K562 (cell line): ENCODE measurements around the gene ACER3. TPM values are rescaled to one million over a fixed set of nuclear protein-coding genes. Genes with fewer than 3 reads are reported as not detected.

Source experiments
- ATF7 ChIP-seq: fragments of 450-650 bp; IDR thresholded peaks from 2 replicates; pipeline ENCODE4 v1.7.1; 2014; ENCODE audit warnings: mild to moderate bottlenecking, moderate library complexity
- CTBP1 ChIP-seq: fragments of 450-650 bp; IDR thresholded peaks from 2 replicates; pipeline ENCODE4 v1.6.1; 2016; ENCODE audit warnings: borderline replicate concordance
- ELF4 ChIP-seq: fragments of 450-650 bp; formaldehyde crosslinking; IDR thresholded peaks from 2 replicates; pipeline ENCODE4 v1.4.0; 2022; ENCODE audit warnings: missing genetic modification characterization
- KLF6 ChIP-seq: fragments of 250-450 bp; sonication (Bioruptor Pico); IDR thresholded peaks from 2 replicates; pipeline ENCODE4 v1.4.0; 2020; ENCODE audit warnings: mild to moderate bottlenecking, moderate library complexity, borderline replicate concordance
- POLR2G ChIP-seq: fragments of 200-400 bp; formaldehyde crosslinking; IDR thresholded peaks from 2 replicates; pipeline ENCODE4 v1.6.1; 2017; ENCODE audit warnings: low read depth, mild to moderate bottlenecking, antibody characterized with exemption, low read length, moderate library complexity
- RAD21 ChIP-seq, 2 experiments: fragments of 250-450 bp in 1 of 2; fragments of 450-650 bp in 1 of 2; sonication (Bioruptor Pico) in 1 of 2; formaldehyde crosslinking in 1 of 2; IDR thresholded peaks in 1 of 2; conservative IDR thresholded peaks in 1 of 2; 2 replicates each; pipeline versions ENCODE4 v1.4.0 to v1.8.0; 2020 to 2022; ENCODE audit warnings: mild to moderate bottlenecking in 2 of 2, moderate library complexity in 1 of 2
- SIX5 ChIP-seq, 2 experiments: IDR thresholded peaks; 2 replicates each; pipeline ENCODE4 v1.6.1; 2011; ENCODE audit warnings: low read length in 2 of 2, borderline replicate concordance in 1 of 2, low read depth in 1 of 2, mild to moderate bottlenecking in 1 of 2, moderate library complexity in 1 of 2; ENCODE audit not compliant: insufficient read depth in 1 of 2
- SRSF3 ChIP-seq: fragments of 200-400 bp; formaldehyde crosslinking; IDR thresholded peaks from 2 replicates; pipeline ENCODE4 v1.6.1; 2016; ENCODE audit warnings: mild to moderate bottlenecking, low read length, moderate library complexity; ENCODE audit not compliant: insufficient read depth
- ZNF431 ChIP-seq: sonication (generic); formaldehyde crosslinking; IDR thresholded peaks from 2 replicates; pipeline ENCODE4 v1.8.0; 2022; ENCODE audit warnings: mild to moderate bottlenecking, missing genetic modification reagents
- polyA plus RNA-seq, 8 experiments: library from polyadenylated mRNA; depleted of rRNA in 4 of 8; stranded (reverse) in 5 of 8; unstranded in 3 of 8; fragments of >200 nt; fragmentation: Nextera tagmentation in 2 of 8; fragmentation: Illumina TruSeq in 1 of 8; extraction: Ambion mirVana in 2 of 8; extraction: Trizol in 1 of 8; gene quantifications; 2 replicates each; pipeline versions ENCODE4 v1.2.1 to v1.2.3, GENCODE V29; 2011 to 2014; ENCODE audit warnings: inconsistent platforms in 1 of 8, missing spikeins in 1 of 8
- total RNA-seq, 7 experiments: library from RNA; depleted of rRNA in 6 of 7; stranded (reverse); fragments of >200 nt in 6 of 7; fragmentation: Illumina TruSeq in 2 of 7; extraction: Trizol in 2 of 7; gene quantifications; 2 replicates each; pipeline versions ENCODE4 v1.2.1 to v1.2.3, GENCODE V29; 2011 to 2021; ENCODE audit warnings: low replicate concordance in 1 of 7
- TF ChIP-seq, protein P1 (sequence below), 3 experiments: IDR thresholded peaks in 2 of 3; conservative IDR thresholded peaks in 1 of 3; 2 replicates each; pipeline ENCODE4 v1.5.1; 2011 to 2012; ENCODE audit warnings: low read length in 3 of 3, mild to moderate bottlenecking in 3 of 3, control low read depth in 2 of 3, improper control_type of control experiment in 1 of 3, inconsistent platforms in 1 of 3, low read depth in 1 of 3, mixed read lengths in 1 of 3, moderate library complexity in 1 of 3; ENCODE audit not compliant: insufficient read depth in 2 of 3
- TF ChIP-seq, protein P2 (sequence below): fragments of 250-450 bp; sonication (Bioruptor Pico); IDR thresholded peaks from 2 replicates; pipeline ENCODE4 v1.8.0; 2022; ENCODE audit warnings: inconsistent platforms
- TF ChIP-seq, protein P3 (sequence below), 2 experiments: fragments of 450-650 bp; formaldehyde crosslinking in 1 of 2; IDR thresholded peaks; 2 replicates each; pipeline versions ENCODE4 v1.4.0 to v1.6.1; 2014 to 2020; ENCODE audit warnings: mild to moderate bottlenecking in 2 of 2, borderline replicate concordance in 1 of 2, low read depth in 1 of 2

The ACER3 gene
- total and polyA plus RNA-seq, 9 of the 15 experiments (the other 6 are each of a cell fraction or from before 2014, with no cell fraction given): 2.0 to 23.8 (median 9.5) TPM

DNA sequence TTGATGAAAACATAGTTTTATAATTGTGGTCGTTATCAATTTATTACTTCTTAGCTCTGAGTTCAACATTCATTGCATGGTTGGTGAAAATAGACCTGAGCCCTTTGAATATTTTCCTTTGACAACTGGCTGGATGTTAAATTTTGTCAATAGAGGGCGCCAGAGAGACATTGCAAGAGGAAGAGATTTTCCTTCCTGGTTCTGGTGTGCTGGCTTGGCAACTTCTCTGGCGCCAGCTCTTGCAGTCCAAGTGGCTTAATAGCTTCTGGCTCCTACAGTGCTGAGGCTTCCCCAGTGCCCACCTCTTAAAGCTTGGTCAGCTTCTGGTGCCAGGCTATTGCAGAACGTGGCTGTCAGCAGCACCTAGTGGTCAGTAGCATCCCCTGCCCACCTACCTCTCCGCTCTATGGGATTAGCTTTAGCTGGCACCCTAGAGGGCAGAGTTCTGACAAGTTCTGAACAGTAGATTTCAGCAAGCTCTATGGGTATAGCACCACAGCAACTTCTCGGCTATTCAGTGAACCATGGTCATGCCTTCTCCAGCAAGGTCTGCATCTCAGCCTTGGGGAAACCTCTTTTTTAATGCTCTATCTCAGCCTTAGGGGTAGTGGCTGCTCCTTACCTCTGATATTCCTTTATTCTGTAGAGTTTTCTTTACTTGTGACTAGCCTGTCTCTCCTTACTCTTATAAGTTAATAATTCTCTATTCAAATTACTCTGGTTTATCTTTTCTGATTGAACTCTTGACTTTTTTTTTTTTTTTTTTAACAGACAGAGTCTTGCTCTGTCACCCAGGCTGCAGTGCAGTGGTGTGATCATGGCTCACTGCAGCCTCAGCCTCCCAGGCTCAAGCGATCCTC, 59.4 kb downstream of the ACER3 start (continued):
- TF ChIP-seq SIX5 (IDR thresholded peaks at IDR 0.05; ENCODE audit: borderline replicate concordance in 1 of 2, insufficient read depth in 1 of 2, low read depth in 1 of 2, low read length in 2 of 2) (no peak), RAD21 (CRISPR knock-in tag; conservative IDR thresholded peaks at IDR 0.05 in 1 of 2, IDR thresholded peaks at IDR 0.05 in 1 of 2) (peak; percentile 73 to 76), ATF7 (peak; percentile 46; the same call in 1 of the 2 replicates), KLF6 (CRISPR knock-in tag) (no peak), POLR2G (no peak), ZNF431 (CRISPR knock-in tag) (no peak), ELF4 (CRISPR knock-in tag) (no peak), SRSF3 (no peak), CTBP1 (0 out of 2 replicates have a peak, but pooled peaks have one; percentile 13)
- TF ChIP-seq, protein P1, sequence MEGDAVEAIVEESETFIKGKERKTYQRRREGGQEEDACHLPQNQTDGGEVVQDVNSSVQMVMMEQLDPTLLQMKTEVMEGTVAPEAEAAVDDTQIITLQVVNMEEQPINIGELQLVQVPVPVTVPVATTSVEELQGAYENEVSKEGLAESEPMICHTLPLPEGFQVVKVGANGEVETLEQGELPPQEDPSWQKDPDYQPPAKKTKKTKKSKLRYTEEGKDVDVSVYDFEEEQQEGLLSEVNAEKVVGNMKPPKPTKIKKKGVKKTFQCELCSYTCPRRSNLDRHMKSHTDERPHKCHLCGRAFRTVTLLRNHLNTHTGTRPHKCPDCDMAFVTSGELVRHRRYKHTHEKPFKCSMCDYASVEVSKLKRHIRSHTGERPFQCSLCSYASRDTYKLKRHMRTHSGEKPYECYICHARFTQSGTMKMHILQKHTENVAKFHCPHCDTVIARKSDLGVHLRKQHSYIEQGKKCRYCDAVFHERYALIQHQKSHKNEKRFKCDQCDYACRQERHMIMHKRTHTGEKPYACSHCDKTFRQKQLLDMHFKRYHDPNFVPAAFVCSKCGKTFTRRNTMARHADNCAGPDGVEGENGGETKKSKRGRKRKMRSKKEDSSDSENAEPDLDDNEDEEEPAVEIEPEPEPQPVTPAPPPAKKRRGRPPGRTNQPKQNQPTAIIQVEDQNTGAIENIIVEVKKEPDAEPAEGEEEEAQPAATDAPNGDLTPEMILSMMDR (IDR thresholded peaks at IDR 0.05 in 2 of 3, conservative IDR thresholded peaks at IDR 0.05 in 1 of 3; ENCODE audit: insufficient read depth in 2 of 3, low read depth in 1 of 3, low read length in 3 of 3): peak; percentile 90 to 94 (median 93)
- TF ChIP-seq, protein P2, sequence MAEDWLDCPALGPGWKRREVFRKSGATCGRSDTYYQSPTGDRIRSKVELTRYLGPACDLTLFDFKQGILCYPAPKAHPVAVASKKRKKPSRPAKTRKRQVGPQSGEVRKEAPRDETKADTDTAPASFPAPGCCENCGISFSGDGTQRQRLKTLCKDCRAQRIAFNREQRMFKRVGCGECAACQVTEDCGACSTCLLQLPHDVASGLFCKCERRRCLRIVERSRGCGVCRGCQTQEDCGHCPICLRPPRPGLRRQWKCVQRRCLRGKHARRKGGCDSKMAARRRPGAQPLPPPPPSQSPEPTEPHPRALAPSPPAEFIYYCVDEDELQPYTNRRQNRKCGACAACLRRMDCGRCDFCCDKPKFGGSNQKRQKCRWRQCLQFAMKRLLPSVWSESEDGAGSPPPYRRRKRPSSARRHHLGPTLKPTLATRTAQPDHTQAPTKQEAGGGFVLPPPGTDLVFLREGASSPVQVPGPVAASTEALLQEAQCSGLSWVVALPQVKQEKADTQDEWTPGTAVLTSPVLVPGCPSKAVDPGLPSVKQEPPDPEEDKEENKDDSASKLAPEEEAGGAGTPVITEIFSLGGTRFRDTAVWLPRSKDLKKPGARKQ (CRISPR knock-in tag): no peak
- TF ChIP-seq, protein P3, sequence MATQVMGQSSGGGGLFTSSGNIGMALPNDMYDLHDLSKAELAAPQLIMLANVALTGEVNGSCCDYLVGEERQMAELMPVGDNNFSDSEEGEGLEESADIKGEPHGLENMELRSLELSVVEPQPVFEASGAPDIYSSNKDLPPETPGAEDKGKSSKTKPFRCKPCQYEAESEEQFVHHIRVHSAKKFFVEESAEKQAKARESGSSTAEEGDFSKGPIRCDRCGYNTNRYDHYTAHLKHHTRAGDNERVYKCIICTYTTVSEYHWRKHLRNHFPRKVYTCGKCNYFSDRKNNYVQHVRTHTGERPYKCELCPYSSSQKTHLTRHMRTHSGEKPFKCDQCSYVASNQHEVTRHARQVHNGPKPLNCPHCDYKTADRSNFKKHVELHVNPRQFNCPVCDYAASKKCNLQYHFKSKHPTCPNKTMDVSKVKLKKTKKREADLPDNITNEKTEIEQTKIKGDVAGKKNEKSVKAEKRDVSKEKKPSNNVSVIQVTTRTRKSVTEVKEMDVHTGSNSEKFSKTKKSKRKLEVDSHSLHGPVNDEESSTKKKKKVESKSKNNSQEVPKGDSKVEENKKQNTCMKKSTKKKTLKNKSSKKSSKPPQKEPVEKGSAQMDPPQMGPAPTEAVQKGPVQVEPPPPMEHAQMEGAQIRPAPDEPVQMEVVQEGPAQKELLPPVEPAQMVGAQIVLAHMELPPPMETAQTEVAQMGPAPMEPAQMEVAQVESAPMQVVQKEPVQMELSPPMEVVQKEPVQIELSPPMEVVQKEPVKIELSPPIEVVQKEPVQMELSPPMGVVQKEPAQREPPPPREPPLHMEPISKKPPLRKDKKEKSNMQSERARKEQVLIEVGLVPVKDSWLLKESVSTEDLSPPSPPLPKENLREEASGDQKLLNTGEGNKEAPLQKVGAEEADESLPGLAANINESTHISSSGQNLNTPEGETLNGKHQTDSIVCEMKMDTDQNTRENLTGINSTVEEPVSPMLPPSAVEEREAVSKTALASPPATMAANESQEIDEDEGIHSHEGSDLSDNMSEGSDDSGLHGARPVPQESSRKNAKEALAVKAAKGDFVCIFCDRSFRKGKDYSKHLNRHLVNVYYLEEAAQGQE (IDR thresholded peaks at IDR 0.05; ENCODE audit: borderline replicate concordance): peak; percentile 65; the same call in 1 of the 2 replicates
- TF ChIP-seq, protein P3 (CRISPR knock-in tag; IDR thresholded peaks at IDR 0.05; ENCODE audit: low read depth): no peak
